Measurements from ENCODE around the gene SNX25. TPM values are rescaled to one million over a fixed set of nuclear protein-coding genes. Genes with fewer than 3 reads are reported as not detected.

The SNX25 gene
- total and polyA plus RNA-seq, 2 of the 13 experiments (the other 11 are each of a cell fraction or from before 2014, with no cell fraction given), result 23.4 to 23.5 TPM

DNA sequence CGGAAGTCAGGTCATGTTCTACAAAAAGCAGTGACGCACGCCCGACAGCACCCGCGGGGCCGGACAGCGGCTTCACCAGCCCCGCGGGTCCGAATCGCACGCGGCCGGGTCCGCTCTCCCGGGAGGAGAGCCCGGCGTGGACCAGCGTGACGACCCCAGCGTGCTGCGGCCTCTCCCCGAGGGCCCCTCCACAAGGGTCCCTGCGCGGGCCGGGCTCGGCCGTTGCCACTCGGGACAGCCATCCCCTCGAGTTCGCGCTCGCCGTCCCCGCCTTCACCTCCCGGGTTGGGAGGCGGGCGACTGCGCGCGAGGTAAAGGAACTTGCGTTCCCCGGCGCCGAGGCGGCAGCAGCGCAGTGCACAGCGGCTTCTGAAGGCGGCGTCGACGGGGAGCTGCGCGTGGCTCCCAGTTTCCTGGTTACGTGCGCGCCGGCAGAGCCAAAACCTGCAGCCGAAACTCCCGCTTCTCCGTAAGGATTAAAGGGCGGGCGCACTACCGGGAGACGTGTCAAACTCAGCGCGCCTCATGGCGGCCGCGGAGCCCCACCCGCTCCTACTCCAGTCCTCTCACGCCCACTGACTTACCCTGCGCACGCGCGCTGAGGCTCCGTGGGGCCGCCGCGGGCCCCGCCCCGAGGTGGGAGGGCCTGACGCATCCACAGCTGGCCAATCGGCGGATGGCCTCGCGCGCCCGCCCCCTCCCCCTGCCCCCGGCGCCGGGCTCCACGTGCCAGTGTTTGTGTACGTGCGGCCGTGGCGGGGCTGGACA, 186.7 kb downstream of the SNX25 start (continued):
- TF ChIP-seq, protein P1, sequence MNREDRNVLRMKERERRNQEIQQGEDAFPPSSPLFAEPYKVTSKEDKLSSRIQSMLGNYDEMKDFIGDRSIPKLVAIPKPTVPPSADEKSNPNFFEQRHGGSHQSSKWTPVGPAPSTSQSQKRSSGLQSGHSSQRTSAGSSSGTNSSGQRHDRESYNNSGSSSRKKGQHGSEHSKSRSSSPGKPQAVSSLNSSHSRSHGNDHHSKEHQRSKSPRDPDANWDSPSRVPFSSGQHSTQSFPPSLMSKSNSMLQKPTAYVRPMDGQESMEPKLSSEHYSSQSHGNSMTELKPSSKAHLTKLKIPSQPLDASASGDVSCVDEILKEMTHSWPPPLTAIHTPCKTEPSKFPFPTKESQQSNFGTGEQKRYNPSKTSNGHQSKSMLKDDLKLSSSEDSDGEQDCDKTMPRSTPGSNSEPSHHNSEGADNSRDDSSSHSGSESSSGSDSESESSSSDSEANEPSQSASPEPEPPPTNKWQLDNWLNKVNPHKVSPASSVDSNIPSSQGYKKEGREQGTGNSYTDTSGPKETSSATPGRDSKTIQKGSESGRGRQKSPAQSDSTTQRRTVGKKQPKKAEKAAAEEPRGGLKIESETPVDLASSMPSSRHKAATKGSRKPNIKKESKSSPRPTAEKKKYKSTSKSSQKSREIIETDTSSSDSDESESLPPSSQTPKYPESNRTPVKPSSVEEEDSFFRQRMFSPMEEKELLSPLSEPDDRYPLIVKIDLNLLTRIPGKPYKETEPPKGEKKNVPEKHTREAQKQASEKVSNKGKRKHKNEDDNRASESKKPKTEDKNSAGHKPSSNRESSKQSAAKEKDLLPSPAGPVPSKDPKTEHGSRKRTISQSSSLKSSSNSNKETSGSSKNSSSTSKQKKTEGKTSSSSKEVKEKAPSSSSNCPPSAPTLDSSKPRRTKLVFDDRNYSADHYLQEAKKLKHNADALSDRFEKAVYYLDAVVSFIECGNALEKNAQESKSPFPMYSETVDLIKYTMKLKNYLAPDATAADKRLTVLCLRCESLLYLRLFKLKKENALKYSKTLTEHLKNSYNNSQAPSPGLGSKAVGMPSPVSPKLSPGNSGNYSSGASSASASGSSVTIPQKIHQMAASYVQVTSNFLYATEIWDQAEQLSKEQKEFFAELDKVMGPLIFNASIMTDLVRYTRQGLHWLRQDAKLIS (CRISPR knock-in tag; IDR thresholded peaks at IDR 0.05), result 0 out of 2 replicates have a peak, but pooled peaks have one; percentile 27
- TF ChIP-seq, protein P2, sequence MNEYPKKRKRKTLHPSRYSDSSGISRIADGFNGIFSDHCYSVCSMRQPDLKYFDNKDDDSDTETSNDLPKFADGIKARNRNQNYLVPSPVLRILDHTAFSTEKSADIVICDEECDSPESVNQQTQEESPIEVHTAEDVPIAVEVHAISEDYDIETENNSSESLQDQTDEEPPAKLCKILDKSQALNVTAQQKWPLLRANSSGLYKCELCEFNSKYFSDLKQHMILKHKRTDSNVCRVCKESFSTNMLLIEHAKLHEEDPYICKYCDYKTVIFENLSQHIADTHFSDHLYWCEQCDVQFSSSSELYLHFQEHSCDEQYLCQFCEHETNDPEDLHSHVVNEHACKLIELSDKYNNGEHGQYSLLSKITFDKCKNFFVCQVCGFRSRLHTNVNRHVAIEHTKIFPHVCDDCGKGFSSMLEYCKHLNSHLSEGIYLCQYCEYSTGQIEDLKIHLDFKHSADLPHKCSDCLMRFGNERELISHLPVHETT (CRISPR knock-in tag; conservative IDR thresholded peaks at IDR 0.05), result peak; percentile 96
- TF ChIP-seq ZFP37 (CRISPR knock-in tag; IDR thresholded peaks at IDR 0.05; ENCODE audit: borderline replicate concordance) (peak; percentile 97), CBFB (CRISPR knock-in tag; IDR thresholded peaks at IDR 0.05) (peak; percentile 21; the same call in 1 of the 2 replicates), KAT7 (CRISPR knock-in tag; IDR thresholded peaks at IDR 0.05; ENCODE audit: borderline replicate concordance) (peak; percentile 91), ZNF777 (CRISPR knock-in tag; IDR thresholded peaks at IDR 0.05) (peak; percentile 97), MYNN (CRISPR knock-in tag; IDR thresholded peaks at IDR 0.05; ENCODE audit: low read depth) (peak; percentile 70; the same call in 1 of the 2 replicates), KAT2B (IDR thresholded peaks at IDR 0.05; ENCODE audit: borderline replicate concordance, low read depth, low read length) (no peak), SKI (IDR thresholded peaks at IDR 0.05; ENCODE audit: partially characterized antibody) (peak; percentile 24), KDM3A (CRISPR knock-in tag; IDR thresholded peaks at IDR 0.05; ENCODE audit: low read depth) (peak; percentile 82), ZNF546 (CRISPR knock-in tag; conservative IDR thresholded peaks at IDR 0.05) (peak; percentile 98), ZNF326 (CRISPR knock-in tag; IDR thresholded peaks at IDR 0.05; ENCODE audit: borderline replicate concordance) (0 out of 2 replicates have a peak, but pooled peaks have one; percentile 31), E2F5 (CRISPR knock-in tag; conservative IDR thresholded peaks at IDR 0.05) (peak; percentile 86), RBFOX2 (IDR thresholded peaks at IDR 0.05; ENCODE audit: low read depth, low read length) (peak; percentile 96), SMC3 (IDR thresholded peaks at IDR 0.05; ENCODE audit: low read length) (no peak), EP300 (IDR thresholded peaks at IDR 0.05; ENCODE audit: low read depth in 2 of 2, low read length in 2 of 2) (no peak; a peak in 1 of 4 replicates), EP300 (CRISPR knock-in tag; IDR thresholded peaks at IDR 0.05; ENCODE audit: borderline replicate concordance) (no peak), CHCHD3 (CRISPR knock-in tag; IDR thresholded peaks at IDR 0.05) (peak; percentile 81), ZBTB26 (CRISPR knock-in tag; IDR thresholded peaks at IDR 0.05; ENCODE audit: borderline replicate concordance) (peak; percentile 79; the same call in 1 of the 2 replicates)
- TF ChIP-seq, protein P3, sequence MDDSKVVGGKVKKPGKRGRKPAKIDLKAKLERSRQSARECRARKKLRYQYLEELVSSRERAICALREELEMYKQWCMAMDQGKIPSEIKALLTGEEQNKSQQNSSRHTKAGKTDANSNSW (CRISPR knock-in tag; IDR thresholded peaks at IDR 0.05; ENCODE audit: borderline replicate concordance), result 0 out of 2 replicates have a peak, but pooled peaks have one; percentile 74
- TF ChIP-seq, protein P4, sequence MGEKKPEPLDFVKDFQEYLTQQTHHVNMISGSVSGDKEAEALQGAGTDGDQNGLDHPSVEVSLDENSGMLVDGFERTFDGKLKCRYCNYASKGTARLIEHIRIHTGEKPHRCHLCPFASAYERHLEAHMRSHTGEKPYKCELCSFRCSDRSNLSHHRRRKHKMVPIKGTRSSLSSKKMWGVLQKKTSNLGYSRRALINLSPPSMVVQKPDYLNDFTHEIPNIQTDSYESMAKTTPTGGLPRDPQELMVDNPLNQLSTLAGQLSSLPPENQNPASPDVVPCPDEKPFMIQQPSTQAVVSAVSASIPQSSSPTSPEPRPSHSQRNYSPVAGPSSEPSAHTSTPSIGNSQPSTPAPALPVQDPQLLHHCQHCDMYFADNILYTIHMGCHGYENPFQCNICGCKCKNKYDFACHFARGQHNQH (CRISPR knock-in tag; IDR thresholded peaks at IDR 0.05), result peak; percentile 82; the same call in 1 of the 2 replicates
